DMS153 treated with DMSO at 0.1 percent for 48 hours (cell line): ENCODE data around the gene LRRC3C.
A peak's percentile ranks its signal among the peaks of the same experiment; 100 is the strongest.
"Not testable (repeated sequence)": the region's sequence is repeated elsewhere in the genome, so short reads cannot be mapped to it uniquely, and the experiment has no call there.

Experiments
- DNase-seq: peaks from one replicate; lab custom pipeline; 2025; ENCODE audit not compliant: unreplicated experiment; lab: John Stamatoyannopoulos, UW

LRRC3C gene, protein sequence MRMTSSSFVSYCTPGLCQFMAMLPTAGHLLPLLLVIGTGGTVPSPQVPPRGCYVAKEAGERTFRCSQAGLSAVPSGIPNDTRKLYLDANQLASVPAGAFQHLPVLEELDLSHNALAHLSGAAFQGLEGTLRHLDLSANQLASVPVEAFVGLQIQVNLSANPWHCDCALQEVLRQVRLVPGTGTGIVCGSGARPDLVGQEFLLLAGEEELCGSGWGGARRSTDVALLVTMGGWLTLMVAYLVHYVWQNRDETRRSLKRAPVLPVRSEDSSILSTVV

DNA sequence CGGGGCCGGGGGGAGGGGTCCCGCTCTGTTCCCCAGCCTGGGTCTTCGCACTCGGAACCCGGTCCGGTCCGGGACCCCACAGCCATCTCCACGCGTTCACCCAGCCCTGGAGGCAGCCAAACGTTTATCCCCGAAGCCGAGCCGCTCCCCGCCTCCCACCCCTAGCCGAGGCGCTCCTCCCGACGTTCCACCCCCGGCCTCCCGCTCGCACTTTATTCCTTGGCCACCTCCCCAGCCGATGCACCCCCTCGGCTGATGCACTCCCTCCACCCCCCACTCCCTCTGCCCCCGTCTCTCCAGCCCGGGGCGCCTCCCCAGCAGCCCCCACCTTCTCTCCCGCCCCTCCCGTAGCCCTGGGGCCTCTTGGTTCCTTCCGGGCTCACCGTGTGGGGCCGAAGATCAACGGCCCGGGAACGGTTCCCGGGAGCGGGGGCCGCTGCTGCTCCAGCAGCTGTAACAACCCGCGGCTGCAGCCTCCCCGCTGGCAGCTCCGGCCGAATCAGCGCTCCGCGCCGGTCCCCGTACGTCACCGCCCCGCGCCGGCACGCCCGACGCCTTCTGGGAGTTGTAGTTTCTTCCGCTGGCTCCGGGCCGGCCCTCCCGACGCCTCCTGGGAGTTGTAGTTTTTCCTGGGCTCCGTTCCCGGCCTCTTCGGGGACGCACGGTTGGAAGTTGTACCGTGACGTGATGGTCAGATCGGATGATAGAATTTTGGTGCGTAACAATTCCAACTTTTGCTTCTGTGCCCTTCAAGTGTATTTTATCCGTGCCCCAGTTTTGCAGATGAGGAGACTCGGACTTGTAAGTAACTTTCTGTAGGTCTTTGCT, at the start of gene LRRC3C, which contains the start of gene ORMDL3:
Gene LRRC3C (plus strand): TSS at position 632 of the 828 bp plus-strand sequence. CDS start 13,792 bp downstream, outside the sequence.
Gene ORMDL3 (minus strand): TSS at position 501 of the 828 bp plus-strand sequence. CDS start 3,398 bp downstream, outside the sequence.
- peak; percentile 91 for DNase-seq

DNA sequence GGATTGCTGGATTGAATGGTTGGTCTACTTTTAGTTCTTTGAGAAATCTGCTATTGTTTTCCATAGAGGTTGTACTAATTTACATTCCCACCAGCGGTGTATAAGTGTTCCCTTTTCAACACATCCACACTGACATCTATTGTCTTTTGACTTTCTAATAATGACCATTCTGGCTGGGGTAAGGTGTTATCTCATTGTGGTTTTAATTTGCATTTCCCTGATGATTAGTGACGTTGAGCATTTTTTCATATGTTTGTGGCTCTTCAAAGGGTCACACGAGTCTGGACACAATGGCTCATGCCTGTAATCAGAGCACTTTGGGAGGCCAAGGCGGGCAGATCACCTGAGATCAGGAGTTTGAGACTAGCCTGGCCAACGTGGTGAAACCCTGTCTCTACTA, 41.4 kb upstream of the LRRC3C start:
- not testable (repeated sequence) for DNase-seq

GRCh38 chr17:39887078-39887477, 40.5 kb upstream of the LRRC3C start:
- no peak for DNase-seq

- DNase-seq, result no peak
Observed at GRCh38 chr17:39889200-39889599, 38.3 kb upstream of the LRRC3C start.

DNA sequence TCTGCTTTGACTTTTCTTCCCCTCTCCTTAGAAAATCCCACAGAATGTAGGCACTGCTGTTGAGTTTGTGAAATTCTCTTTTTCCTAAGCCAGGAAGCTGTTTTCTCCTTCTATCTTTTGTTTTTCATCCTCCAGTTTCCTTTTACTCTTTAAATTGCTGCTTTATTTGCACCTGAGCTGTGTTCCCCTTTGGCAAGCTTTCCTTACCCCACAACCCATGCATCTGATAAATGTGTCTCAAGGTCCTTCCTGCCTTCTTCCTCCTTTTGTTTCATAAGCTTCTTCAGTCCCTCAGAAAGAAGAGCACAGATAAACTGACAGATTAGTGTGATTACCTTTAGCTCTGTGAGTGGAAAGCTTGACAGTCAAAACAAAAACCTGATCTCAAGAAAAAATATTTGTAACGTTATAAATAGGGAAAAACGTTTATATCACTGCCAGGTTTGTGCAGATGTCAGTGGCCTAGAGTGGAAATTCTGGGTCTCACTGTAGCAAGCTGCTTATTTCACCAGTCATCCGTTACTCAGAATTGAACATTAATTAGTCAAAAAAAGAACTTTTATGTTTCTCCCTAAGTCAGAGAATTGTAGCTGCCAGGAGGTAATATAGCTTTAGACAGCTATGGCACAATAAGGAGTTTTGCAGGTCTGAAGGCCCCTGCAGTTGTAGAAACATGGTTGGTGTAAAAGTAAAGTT, 32.7 kb upstream of the LRRC3C start:
- no peak for DNase-seq

GRCh38 chr17:39898088-39898487, 29.4 kb upstream of the LRRC3C start:
- DNase-seq, result no peak

DNA sequence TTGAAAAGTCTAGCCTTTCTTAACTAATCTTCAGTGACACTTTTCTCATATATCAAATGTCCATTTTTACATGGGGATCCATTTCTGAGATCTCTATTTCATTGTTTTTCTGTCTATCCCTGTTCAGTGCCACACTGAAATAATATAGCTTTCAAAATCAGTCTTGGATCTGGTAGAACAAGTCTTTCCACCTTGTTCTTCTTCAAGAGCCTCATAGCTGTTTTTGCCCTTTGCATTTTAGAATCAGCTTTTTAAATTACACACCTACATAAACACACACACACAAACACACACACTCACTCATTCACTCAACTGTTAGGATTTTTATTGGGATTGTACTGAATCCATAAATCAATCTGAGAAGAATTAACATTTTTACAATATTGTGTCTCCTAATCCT, 28.3 kb upstream of the LRRC3C start:
- no peak for DNase-seq

DNA sequence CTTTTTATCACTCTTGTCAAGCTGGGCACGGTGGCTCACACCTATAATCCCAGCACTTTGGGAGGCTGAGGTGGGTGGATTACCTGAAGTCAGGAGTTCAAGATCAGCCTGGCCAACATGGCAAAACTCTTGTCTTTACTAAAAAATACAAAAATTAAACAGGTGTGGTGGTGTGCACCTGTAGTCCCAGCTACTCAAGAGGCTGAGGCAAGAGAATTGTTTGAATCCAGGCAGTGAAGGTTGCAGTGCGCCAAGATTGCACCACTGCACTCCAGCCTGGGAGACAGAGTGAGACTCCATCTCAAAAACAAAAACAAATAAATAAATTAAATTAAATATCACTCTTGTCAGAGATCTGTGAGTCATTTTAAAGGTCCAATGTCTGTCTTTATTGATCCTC, 25.5 kb upstream of the LRRC3C start:
- not testable (repeated sequence) for DNase-seq

DNA sequence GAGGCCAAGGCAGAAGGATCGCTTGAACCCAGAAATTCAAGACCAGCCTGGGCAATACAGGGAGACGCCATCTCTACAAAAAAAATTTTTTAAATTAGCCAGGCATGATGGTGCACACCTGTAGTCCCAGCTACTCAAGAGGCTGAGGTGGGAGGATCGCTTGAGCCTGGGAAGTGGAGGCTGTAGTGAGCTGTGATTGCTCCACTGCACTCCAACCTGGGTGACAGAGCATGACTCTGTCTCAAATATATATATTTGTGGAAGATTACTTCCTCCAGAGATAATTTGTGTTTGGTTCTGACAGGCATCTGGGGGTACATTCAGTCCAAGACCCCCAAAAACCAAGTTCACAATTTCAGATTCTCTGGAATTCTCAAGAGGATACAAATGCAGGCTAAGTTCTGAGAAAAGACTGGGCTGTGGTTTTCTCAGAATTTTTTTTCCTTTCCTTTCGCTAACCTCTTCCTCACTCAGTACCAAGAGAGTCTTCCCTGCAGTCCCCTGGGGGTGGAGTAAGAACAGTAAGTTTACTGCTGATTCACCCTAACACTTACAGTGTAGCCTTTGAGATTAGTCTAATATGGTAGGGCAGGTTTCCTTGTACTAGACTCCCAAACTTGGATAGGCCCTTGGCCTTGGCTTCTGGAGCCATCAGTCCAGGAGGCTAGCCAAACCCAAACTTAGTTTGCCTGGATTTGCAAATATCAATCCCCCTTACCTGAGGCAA, 24.2 kb upstream of the LRRC3C start:
- no peak for DNase-seq

GRCh38 chr17:39904990-39905288, 22.6 kb upstream of the LRRC3C start:
- no peak for DNase-seq

- no peak for DNase-seq
Observed at GRCh38 chr17:39908789-39909352, 18.7 kb upstream of the LRRC3C start.

GRCh38 chr17:39913989-39914388, 13.5 kb upstream of the LRRC3C start:
- no peak for DNase-seq

GRCh38 chr17:39915559-39915958, 12.0 kb upstream of the LRRC3C start:
- DNase-seq, result no peak

GRCh38 chr17:39916918-39917317, 10.6 kb upstream of the LRRC3C start:
- DNase-seq, result no peak

DNA sequence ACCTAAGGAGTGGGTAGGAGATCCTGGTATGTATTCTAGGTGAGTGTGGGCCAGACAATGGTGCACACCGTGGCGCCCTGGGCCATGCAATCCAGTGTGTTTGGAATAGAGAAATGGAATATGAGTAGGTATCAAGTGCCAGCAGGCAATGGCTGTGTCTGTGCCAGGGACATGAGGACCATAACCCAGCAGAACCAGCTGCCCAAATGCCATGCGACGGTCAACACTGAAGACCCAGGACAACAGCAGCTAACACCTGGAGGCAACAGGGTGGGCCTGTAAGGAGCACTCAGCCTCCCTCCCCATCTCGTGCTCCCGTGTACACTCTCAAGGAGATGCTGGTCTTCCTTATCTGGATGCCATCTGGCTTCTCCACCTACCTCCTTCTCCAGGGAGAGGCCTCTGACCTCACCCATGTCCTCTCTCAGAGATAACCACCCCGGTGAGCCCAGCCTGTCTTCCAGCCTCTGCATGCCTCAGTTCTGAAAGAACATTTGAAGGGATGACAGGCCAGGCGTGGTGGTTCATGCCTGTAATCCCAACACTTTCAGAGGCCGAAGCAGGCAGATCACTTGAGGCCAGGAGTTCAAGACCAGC, 8.3 kb upstream of the LRRC3C start:
- DNase-seq, result no peak

GRCh38 chr17:39920218-39921210, 7.0 kb upstream of the LRRC3C start:
- no peak for DNase-seq

DNA sequence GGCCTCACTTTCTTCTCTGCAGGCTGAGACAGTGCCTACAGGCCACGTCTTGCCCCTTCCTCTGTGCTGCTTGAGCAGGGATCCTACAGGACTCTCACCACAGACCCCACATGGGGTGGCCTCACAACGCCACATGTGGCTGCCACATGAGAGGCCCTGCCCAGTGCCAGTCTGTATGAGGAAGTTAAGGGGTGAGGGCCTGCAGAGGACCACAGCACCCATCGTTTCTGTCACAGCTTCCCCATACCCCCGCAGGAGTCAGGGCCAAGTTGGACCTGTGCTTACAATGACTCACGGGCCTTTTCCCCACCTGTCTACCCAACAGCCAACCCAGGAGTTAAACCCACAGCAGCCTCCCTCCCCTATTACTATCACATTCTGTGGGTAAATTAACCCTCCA, 6.2 kb upstream of the LRRC3C start:
- no peak for DNase-seq

GRCh38 chr17:39922006-39922405, 5.5 kb upstream of the LRRC3C start:
- DNase-seq, result no peak

DNA sequence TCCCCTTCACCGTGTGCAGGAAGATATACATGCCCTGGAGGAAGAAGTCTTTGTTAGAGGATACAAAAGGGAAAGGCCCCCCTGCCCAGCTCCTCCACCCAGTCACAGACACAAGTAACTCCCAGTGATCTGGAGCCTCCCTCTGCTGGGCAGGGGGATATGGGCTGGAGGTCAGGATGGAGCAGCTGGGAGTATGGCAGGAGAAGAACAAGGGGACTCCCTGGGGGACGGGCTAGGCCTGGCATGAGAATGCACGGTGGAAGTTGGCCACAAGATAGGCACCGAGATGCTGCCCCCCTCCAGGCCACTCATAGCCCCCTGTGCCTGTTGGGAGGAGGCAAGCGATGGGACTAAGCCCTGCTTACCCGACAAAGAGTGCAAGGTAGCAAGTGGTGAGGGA, 4.3 kb upstream of the LRRC3C start:
- DNase-seq, result no peak
